ENCODE results near the gene CFAP46. TPM values are rescaled to one million over a fixed set of nuclear protein-coding genes. Genes with fewer than 3 reads are reported as not detected.

The CFAP46 gene
- total and polyA plus RNA-seq, 10 donors, result 0.03 to 1.1 (median 0.12) TPM; not detected in 2

DNA sequence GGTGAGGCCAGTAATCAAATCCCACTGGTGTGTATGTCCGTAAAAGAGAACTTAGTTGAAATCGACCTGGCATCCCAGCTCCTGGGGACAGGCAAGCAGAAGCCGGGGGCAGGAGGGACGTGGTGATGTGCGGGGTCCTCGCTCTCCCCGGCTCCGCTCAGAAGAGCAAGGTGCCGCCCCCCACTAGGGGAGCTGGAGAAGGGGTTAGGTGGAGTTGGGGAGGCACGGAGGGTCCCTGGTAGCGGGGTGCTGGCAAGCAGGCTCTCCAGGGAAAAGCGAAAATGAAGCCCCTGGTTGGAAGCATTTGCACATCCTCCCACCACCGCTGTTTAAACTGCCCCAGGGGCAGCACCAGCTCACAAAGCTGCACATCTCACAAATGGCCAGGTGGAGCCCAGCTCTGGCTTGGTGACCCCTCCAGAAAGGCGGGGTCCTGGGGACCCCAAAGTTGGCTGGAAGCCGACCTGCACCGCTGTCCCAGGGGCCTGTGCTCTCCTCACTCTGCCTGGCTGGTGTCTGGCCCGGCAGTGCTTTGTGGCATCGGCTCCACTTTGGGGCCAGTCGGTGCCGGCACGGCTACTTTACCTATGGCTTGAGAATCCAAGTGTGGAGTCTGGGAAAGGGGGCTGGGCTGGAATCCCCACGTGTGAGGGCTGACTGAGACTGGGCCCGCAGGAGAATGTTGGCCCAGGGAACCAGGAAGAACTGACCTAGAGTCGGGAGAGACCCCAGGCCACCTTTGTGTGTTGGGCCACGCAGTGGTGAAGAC, 2.9 kb upstream of the CFAP46 start:
- no peak for DNase-seq
- Histone ChIP-seq H3K36me3 (no peaks in the 10 kb centered on the region), H3K4me1 (peaks cover 8 to 29% (median 17%) of the 10 kb centered on the region in 6 donors), H3K27ac (no peak overlapping the region), H3K9me3 (no peaks in the 10 kb centered on the region), H3K4me3 (no peak overlapping the region), H3K27me3 (replicated peaks in 1 of 7) (peaks cover 0 to 65% (median 35%) of the 10 kb centered on the region in 7 donors)
- WGBS, 5 donors, result 76 to 88% (median 84%) methylated on average over 19 to 25 of the region's 25 CpGs
- TF ChIP-seq POLR2A (IDR thresholded peaks at IDR 0.05), result no peak
- intact Hi-C loops (cut with DNase I; ENCODE audit: low total_unique reads), result no loop called here

DNA sequence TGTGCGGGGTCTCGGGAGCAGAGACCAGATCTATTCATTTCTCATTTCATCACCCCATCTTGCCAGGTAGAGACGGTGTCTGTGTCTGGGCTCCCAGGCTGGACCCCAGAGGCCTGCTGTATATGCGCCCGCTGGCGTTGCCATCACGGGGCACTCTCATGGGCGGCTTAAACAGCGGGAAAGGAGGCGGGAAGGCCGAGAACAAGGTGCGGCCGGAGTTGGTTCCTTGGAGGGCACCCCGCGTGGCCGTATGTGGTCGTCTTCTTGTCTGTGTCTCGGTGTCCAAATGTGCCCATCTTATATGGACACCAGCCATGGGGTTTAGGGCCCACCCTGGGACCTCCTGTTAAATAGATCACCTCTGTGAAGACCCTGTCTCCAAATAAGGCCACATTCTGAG, 2.1 kb upstream of the CFAP46 start:
- Histone ChIP-seq H3K27me3 (replicated peaks in 1 of 7) (peaks cover 0 to 68% (median 35%) of the 10 kb centered on the region in 7 donors), H3K4me1 (peaks cover 8 to 32% (median 19%) of the 10 kb centered on the region in 6 donors), H3K27ac (no peak overlapping the region), H3K4me3 (no peak overlapping the region), H3K9me3 (no peaks in the 10 kb centered on the region), H3K36me3 (no peaks in the 10 kb centered on the region)
- no peak for DNase-seq
- TF ChIP-seq, protein P1, sequence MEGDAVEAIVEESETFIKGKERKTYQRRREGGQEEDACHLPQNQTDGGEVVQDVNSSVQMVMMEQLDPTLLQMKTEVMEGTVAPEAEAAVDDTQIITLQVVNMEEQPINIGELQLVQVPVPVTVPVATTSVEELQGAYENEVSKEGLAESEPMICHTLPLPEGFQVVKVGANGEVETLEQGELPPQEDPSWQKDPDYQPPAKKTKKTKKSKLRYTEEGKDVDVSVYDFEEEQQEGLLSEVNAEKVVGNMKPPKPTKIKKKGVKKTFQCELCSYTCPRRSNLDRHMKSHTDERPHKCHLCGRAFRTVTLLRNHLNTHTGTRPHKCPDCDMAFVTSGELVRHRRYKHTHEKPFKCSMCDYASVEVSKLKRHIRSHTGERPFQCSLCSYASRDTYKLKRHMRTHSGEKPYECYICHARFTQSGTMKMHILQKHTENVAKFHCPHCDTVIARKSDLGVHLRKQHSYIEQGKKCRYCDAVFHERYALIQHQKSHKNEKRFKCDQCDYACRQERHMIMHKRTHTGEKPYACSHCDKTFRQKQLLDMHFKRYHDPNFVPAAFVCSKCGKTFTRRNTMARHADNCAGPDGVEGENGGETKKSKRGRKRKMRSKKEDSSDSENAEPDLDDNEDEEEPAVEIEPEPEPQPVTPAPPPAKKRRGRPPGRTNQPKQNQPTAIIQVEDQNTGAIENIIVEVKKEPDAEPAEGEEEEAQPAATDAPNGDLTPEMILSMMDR (IDR thresholded peaks at IDR 0.05 in 8 of 11, conservative IDR thresholded peaks at IDR 0.05 in 3 of 11), result no peak
- TF ChIP-seq POLR2A (IDR thresholded peaks at IDR 0.05), result no peak
- intact Hi-C loops (cut with DNase I; ENCODE audit: low total_unique reads), result no loop called here
- 93 to 96% (median 94%) methylated on average over 14 to 18 of the region's 18 CpGs for WGBS, 5 donors

DNA sequence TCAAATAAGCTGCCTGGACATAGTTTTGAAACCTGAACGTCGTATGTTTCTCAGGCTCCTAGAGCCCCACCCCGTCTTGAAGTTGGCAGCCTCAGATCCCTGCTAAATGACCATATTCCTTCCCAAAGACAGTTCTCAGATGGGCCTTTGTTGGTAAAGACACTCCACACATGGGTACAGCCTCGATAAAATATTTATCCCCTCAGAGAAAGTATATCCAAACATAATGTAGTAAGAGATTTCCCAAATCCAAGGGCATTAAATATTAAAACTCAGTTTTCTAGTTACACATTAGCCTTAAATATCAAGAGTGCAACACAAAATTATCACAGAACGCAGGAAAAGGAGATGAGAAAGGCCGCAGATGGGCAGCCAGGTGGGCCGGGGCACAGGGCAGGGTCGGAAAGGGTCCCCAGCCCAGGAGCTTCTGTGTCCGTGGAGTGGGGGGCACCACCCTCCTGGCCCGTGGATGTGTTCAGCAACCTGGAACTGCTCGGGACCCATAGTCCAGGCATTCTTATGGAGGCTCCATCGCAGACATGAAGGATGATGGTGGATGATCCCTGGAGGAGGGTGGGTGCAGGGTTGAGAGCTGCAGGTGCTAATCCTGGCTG, 1.5 kb upstream of the CFAP46 start:
- H3K27ac ChIP-seq, result no peak overlapping the region
- H3K27me3 ChIP-seq (replicated peaks in 1 of 7), result peaks cover 0 to 74% (median 35%) of the 10 kb centered on the region in 7 donors
- TF ChIP-seq, protein P1 (IDR thresholded peaks at IDR 0.05 in 8 of 11, conservative IDR thresholded peaks at IDR 0.05 in 3 of 11), result no peak
- no peak for TF ChIP-seq POLR2AphosphoS5 (IDR thresholded peaks at IDR 0.05)
- no peak for TF ChIP-seq POLR2A (IDR thresholded peaks at IDR 0.05)
- intact Hi-C loops (cut with DNase I; ENCODE audit: low total_unique reads), result no loop called here
- DNase-seq, result no peak
- no peak overlapping the region for H3K4me3 ChIP-seq
- H3K36me3 ChIP-seq, result no peaks in the 10 kb centered on the region
- H3K4me1 ChIP-seq, result peaks cover 8 to 32% (median 19%) of the 10 kb centered on the region in 6 donors
- H3K9me3 ChIP-seq, result no peaks in the 10 kb centered on the region
- 84 to 90% (median 87%) methylated on average over 12 of the region's 12 CpGs for WGBS, 5 donors

DNA sequence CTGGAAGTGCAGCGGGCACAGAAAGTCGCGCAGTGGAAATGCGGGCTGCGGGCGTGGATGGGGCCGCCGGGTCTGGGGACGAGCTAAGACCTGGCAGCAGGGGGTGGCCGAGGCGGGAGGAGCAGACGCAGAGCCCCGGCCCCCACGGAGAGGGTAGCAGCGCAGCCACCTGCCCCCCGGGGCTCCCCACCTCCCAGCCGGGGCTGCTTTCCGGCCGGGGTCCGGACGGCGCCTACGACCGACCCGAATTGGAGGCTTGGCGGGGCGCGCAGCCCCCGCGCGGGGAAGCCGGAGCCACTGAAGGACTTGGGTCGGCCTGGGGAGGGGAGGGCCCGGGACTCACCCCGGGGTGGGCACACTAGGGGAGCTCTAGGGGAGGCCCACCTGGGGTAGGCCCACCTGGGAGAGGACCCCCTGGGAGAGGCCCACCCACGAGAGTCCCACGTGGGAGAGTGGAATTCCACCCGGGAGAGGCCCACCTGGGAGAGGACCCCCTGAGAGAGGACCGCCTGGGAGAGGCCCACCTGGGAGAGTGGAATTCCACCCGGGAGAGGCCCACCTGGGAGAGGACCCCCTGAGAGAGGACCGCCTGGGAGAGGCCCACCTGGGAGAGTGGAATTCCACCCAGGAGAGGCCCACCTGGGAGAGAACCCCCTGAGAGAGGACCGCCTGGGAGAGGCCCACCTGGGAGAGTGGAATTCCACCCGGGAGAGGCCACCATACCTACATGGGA, 854 bp upstream of the CFAP46 start:
- peak overlapping the region in 5 of 8 donors; percentile 40 to 69 (median 44) for H3K4me3 ChIP-seq
- no peak overlapping the region for H3K27ac ChIP-seq
- intact Hi-C loops (cut with DNase I; ENCODE audit: low total_unique reads), result no loop called here
- TF ChIP-seq POLR2A (IDR thresholded peaks at IDR 0.05), result no peak
- TF ChIP-seq, protein P1 (IDR thresholded peaks at IDR 0.05 in 8 of 11, conservative IDR thresholded peaks at IDR 0.05 in 3 of 11), result peak in 1 of 11 experiments; percentile 7
- WGBS, 5 donors, result 27 to 38% (median 34%) methylated on average over 32 to 43 of the region's 43 CpGs
- H3K4me1 ChIP-seq, result peaks cover 8 to 32% (median 19%) of the 10 kb centered on the region in 6 donors
- DNase-seq, result no peak
- no peaks in the 10 kb centered on the region for H3K9me3 ChIP-seq
- H3K27me3 ChIP-seq (replicated peaks in 1 of 7), result peaks cover 0 to 81% (median 40%) of the 10 kb centered on the region in 7 donors
- no peaks in the 10 kb centered on the region for H3K36me3 ChIP-seq

Measured in spleen (tissue), 11 donors.